A549 (cell line): ENCODE data around the gene EXOC7.

Experiments
- BCL3 ChIP-seq: fragments of >200 bp; sonication (Bioruptor Twin); formaldehyde crosslinking; IDR thresholded peaks from 3 replicates; pipeline ENCODE4 v1.6.1; 2016
- CTCF ChIP-seq: fragments of >200 bp; sonication (Bioruptor Twin); formaldehyde crosslinking; IDR thresholded peaks from 3 replicates; pipeline ENCODE4 v1.5.1; 2016
- TF ChIP-seq, protein P1 (sequence below): fragments of 450-650 bp; IDR thresholded peaks from 2 replicates; pipeline ENCODE4 v1.6.1; 2014; ENCODE audit warnings: antibody characterized with exemption

DNA sequence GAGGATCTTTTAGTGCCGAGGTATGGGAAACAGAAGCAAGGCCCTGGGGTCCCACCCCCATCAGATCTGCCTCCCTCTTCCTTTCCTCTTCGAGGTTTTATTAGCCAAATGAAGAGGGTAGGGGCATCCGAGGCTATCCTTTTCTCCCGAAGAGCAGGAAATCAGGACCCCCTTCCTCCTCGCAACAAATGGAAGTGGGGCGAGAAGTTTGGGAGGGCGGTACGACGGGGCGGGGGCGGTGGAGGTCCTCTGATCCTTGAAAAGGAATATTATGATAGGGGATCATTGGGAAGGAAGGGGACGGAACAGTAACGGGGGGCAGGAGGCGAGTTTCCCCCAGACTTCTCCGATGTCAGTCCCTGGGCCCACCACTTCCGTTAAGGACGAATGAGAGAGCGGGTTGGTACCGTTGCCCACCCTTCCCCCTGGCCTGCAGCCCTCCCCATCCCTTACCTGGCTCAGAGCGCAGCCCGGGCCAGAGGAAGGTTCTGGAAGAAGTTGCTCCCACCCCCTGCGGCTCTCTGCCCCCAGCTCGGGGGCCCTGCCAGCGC is 37.1 kb upstream of the EXOC7 start:
- no peak for TF ChIP-seq BCL3
- TF ChIP-seq CTCF = no peak
- TF ChIP-seq, protein P1, sequence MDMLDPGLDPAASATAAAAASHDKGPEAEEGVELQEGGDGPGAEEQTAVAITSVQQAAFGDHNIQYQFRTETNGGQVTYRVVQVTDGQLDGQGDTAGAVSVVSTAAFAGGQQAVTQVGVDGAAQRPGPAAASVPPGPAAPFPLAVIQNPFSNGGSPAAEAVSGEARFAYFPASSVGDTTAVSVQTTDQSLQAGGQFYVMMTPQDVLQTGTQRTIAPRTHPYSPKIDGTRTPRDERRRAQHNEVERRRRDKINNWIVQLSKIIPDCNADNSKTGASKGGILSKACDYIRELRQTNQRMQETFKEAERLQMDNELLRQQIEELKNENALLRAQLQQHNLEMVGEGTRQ = no peak
